ENCODE results near the gene MMP2.

Gene MMP2

DNA sequence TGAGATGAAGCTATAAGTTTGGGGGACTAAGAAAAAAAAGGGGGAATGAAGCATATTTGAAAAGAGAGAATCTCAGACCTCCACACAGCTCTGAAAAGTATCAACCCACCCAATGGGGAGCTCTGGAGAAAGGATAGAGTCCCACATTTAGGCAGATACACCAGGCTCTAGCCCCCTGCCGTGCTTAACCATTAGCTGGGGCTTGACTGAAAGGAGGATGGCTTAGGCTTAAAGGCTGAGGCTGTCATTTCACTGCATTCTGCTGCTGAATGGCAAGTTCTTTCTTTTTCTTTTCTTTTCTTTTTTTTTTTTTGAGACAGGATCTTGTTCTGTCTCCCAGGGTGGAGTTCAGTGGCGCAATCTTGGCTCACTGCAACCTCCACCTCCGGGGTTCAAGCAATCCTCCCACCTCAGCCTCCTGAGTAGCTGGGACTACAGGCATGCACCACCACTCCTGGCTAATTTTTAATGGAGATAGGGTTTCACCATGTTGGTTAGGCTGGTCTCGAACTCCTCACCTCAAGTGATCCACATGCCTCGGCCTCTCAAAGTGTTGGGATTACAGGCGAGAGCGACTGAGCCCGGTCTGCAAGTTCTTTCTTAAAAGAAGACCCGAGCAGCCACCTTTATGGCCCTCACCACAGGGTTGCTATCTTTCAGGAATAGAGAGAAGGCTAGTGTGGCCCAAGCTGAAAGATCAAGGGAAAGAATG, 9.0 kb upstream of the MMP2 start:
- DNase-seq (ENCODE audit: low read depth in 2 of 2): no peak

GRCh38 chr16:55470533-55471371, 8.2 kb upstream of the MMP2 start:
- DNase-seq (ENCODE audit: low read depth in 2 of 2): no peak

DNA sequence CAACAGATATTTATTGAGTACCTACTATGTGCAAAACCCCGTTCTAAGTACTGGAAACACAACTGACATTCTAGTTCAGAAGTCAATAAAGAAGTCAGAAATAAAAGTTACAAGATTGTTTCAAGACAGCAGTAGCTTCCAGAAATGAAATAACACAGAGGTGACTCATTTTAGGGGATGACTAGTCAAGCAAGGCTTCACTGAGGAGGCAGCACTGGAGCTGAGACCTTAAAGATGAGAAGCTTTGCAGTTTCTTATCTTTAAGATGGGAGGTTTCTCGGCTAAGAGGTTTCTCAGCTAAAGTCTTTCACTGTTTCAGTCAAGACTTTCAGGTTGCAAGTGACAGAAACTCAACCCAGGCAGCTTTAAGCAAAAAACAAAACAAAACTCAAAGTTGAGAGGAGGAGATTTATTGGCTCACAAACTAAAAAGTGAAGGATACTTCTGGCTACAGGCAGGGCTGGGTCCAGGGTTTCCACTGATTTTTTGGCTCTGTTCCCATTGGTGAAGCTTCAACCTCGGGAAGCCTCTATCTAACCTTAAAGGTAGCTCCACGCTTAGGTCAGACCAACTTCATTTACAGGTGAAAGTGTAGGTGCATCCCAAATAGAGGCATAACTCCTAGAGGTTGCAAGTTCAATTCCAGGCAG, 7.4 kb upstream of the MMP2 start:
- DNase-seq (ENCODE audit: low read depth in 2 of 2): no peak

DNA sequence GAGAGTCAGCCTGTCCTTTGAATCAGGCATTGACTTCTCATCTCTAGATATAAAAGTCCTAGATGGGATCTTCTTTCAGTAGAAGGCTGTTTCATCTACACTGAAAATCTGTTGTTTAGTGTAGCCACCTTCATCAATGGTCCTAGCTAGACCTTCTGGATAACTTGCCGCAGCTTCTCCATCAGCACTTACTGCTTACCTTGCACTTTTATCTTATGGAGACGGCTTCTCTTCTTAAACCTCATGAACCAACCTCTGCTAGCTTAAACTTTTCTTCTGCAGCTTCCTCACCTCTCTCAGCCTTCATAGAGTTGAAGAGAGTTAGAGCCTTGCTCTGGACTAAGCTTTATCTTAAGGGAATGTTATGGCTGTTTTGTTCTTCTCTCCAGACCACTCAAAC, 5.4 kb upstream of the MMP2 start:
- DNase-seq (ENCODE audit: low read depth in 2 of 2): no peak

DNA sequence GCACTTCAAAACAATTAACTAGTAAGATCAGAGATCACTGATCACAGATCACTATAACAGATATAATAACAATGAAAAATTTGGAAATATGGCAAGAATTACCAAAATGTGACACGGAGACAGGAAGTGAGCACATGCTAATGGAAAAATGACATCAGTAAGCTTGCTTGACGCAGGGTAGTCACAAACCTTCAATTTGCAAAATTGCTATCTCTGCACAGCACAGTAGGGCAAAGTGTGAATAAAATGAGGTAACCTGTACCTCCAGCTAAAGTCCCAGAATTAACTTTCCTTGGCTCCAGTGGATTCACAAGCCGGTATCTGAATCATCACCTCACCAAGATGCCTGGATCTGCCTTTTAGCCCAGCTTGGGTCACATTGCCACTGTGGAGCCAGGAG, 4.2 kb upstream of the MMP2 start:
- DNase-seq (ENCODE audit: low read depth in 2 of 2): no peak

- DNase-seq (ENCODE audit: low read depth in 2 of 2): no peak
These were observed 3.1 kb upstream of the MMP2 start for GRCh38 chr16:55475919-55476318.

DNA sequence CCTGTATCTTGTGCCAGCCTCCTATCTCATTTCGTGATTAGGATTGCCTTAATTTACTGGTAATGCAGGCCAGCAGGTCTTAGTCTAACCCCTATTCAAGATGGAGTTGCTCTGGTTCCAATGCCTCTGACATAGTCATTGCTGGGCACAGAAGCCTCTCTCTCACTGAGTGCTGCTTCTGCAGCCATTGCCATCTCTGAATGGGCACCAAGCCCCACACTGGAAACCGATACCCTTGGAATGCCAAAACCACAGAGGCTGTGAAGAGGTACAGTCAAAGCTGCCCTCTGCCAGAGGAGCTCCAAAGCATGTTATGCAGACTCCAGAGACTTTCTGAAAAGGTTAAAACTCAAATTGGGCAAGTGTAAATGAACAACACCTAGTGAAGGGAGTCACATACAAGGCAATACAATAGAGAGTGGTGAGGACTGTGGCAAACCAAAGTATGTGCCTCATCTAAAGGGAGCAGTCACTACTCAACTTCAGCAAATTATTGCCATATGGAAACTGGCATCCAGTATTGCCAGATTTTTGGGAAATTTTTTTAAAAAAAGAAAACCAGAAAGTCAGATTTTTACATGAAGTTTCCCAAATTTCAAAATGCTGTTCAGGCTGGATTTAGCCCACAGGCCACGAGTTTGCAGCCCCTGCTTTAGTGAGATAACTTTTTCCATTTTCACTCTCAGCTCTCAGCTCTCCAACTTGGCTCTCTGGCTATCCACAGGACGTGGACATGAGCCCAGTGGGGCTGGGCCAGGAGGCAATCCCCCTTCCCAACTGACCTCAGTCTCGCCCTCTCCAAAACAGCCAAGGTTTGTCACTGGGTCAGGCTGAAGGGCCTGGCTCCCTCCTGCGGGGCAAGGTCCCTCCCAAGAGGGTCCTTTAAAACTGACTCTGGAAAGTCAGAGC, 2.1 kb upstream of the MMP2 start:
- DNase-seq (ENCODE audit: low read depth in 2 of 2): no peak

DNA sequence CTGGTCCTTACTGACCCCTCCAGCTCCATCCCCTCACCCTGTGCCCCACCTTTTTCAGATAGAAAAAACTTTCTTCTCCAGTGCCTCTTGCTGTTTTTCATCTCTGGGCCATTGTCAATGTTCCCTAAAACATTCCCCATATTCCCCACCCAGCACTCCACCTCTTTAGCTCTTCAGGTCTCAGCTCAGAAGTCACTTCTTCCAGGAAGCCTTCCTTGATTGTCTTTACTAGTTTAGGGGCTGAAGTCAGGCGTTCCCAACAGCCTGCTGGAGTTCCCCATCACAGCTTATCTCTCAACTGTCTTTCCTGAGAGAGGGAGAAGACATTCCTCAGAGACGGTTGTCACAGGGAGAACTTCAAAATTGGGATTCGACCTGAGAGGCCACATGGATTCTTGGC, 1.3 kb upstream of the MMP2 start:
- no peak for DNase-seq (ENCODE audit: low read depth in 2 of 2)

DNA sequence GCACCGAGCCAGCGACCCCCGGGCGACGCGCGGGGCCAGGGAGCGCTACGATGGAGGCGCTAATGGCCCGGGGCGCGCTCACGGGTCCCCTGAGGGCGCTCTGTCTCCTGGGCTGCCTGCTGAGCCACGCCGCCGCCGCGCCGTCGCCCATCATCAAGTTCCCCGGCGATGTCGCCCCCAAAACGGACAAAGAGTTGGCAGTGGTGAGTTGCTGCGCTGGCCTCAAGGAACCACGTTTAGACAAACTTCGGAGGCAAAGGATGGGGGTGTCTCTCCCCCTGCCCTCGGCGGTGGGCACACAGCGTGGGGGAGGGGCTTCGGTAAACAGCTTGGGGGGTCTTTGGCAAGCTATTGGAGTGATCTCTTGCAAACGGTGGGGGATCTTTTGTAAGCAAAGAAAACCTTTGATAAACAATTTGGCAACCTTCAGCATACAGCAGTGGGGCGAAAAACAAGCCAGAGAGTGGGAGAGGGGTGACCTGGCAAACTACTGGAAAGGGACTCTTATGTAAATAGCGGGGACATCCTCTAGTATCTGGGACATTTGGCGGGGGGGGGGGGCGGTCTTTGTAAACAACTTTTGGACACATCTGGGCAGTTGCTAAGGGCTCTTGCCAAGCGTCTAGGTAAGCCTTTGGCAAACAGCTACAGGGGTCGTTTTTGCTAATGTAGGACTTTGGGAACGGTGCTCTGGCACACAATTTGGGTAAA, 587 bp downstream of the MMP2 start:
- no peak for DNase-seq (ENCODE audit: low read depth in 2 of 2)

GRCh38 chr16:55480228-55480655, 1.2 kb downstream of the MMP2 start:
- no peak for DNase-seq (ENCODE audit: low read depth in 2 of 2)

DNA sequence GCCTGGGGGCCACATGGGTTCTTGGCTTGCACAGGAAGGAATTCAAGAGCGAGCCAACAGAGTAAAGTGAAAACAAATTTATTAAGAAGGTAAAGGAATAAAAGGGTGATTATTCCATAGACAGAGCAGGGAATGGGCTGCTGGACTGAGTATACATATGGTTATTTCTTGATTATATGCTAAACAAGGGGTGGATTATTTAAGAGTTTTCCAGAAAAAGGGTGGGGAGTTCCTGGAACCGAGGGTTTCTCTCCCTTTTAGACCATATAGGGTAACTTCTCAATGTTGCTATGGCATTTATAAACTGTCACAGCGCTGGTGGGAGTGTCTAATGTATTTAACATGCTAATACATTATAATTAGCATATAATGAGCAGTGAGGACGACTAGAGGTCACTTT, 2.0 kb downstream of the MMP2 start:
- no peak for DNase-seq (ENCODE audit: low read depth in 2 of 2)

- no peak for DNase-seq (ENCODE audit: low read depth in 2 of 2)
These were observed 3.1 kb downstream of the MMP2 start for GRCh38 chr16:55482056-55482455.

DNA sequence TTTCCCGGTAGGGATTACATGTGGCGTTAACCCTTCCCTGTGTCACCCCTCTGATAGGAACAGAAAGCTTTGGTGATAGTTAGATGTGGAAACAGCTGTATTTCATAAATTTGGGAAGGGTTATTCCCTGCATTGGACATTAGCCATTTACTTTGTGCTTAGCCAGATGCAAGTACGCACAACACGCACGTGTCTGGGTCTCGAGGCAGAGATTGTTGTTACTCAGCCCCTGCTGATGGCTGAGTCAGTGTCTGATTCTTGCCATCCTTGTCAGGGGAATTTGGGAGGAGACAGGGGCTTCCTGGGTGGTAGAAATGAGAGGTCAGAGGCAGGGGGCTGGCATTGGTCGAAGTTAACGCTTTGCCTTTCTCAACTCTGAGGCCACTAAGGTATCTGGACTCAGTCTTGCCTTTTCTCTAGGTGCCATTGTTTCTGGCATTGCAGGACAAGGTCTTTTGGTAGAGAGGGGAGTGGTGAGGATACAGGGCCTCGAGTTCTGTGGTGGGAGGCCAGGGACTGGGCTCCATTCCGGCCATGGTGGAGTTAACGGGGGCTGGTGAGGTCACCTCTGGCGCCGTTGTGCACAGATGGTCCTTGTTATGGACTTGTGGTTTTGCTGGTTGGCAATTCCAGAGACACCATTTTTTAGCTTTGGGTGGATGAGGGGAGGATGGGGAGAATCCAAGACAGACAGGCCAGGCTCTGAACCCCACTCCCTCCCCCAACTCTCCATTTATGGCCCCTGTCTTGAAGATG, 8.2 kb downstream of the MMP2 start:
- no peak for DNase-seq (ENCODE audit: low read depth in 2 of 2)

GRCh38 chr16:55488306-55488705, 9.3 kb downstream of the MMP2 start:
- DNase-seq (ENCODE audit: low read depth in 2 of 2): no peak

- no peak for DNase-seq (ENCODE audit: low read depth in 2 of 2)
These were observed 10.3 kb downstream of the MMP2 start for GRCh38 chr16:55489119-55489955.

DNA sequence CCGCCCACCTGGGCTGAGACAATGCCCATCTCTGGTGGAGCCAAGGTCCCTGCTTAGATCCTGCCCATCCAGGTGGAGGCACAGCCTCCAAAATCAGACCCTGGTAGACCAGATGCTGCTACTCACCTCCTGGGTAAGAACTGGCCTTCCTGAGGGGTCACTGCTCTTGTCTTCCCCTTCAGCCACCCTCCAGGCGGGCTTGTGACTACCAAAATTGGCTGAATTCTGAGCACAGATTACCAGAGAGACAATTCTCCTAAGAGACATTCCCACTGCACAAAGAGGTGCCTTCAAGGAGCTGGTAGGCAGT, 10.9 kb downstream of the MMP2 start:
- DNase-seq (ENCODE audit: low read depth in 2 of 2): no peak

DNA sequence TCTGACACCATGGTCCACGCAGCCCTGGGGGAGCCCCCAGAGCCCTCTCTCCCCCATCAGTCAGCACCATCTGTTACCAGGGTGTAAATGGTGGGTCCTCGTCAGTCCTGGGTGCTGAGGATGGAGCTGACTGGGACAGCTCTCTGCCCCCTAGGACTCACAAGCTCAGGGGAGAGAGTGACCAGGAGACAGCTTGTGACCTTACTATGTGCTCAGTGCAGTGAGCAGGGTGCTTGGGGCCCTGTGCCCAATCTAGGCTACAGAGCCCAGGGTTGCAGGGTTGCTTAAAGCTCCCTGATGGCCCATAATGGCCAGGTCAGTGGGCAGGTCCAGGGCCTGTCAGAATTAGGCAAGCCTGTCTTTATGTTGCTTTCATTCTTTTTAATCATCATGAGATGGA, 11.3 kb downstream of the MMP2 start:
- DNase-seq (ENCODE audit: low read depth in 2 of 2): no peak

DNA sequence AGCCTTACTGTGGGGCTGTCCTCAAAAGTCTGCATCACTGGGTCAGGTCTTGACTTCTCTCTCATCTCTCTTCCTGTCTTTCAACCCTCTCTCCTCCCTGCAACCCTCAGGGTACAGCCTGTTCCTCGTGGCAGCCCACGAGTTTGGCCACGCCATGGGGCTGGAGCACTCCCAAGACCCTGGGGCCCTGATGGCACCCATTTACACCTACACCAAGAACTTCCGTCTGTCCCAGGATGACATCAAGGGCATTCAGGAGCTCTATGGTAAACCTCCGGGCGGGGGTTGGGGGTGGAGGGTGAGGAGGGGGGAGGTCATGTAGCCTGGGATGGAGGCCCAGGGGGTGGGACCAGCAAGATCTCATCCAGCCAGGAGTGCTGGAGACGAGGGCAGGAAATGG, 12.7 kb downstream of the MMP2 start:
- no peak for DNase-seq (ENCODE audit: low read depth in 2 of 2)

- no peak for DNase-seq (ENCODE audit: low read depth in 2 of 2)
These were observed 13.9 kb downstream of the MMP2 start for GRCh38 chr16:55492756-55493380.

Data from stimulated activated CD8-positive, alpha-beta memory T cell treated with anti-CD3 and anti-CD28 coated beads, Interleukin-2, amount 100 ng/mL, for 48 hours (primary cell).